NCI-H1930 (cell line): Measurements from ENCODE around the gene PSMB7.

ENCODE experiments used
- DNase-seq, 2 experiments: peaks; one replicate each; lab custom pipeline; 2025; lab: John Stamatoyannopoulos, UW

PSMB7 gene

GRCh38 chr9:124326378-124326777, 88.9 kb downstream of the PSMB7 start:
- no peak for DNase-seq

GRCh38 chr9:124325816-124326215, 89.4 kb downstream of the PSMB7 start:
- no peak for DNase-seq

GRCh38 chr9:124323904-124324303, 91.3 kb downstream of the PSMB7 start:
- DNase-seq, result no peak

GRCh38 chr9:124322618-124323432, 92.4 kb downstream of the PSMB7 start:
- no peak for DNase-seq

- no peak for DNase-seq
These were observed 93.3 kb downstream of the PSMB7 start for GRCh38 chr9:124321935-124322334.

GRCh38 chr9:124321416-124321815, 93.8 kb downstream of the PSMB7 start:
- DNase-seq, result no peak

GRCh38 chr9:124320062-124320973, 94.9 kb downstream of the PSMB7 start:
- DNase-seq, result peak; percentile 33 to 61

GRCh38 chr9:124315882-124316281, 99.4 kb downstream of the PSMB7 start:
- DNase-seq, result no peak

- no peak for DNase-seq
These were observed 101.3 kb downstream of the PSMB7 start for GRCh38 chr9:124313940-124314339.

GRCh38 chr9:124312290-124313265, 102.7 kb downstream of the PSMB7 start:
- DNase-seq, result no peak

GRCh38 chr9:124311283-124311682, 104.0 kb downstream of the PSMB7 start:
- no peak for DNase-seq

- no peak for DNase-seq
These were observed 105.6 kb downstream of the PSMB7 start for GRCh38 chr9:124309667-124310084.

GRCh38 chr9:124308606-124309491, 106.4 kb downstream of the PSMB7 start:
- no peak for DNase-seq

- no peak for DNase-seq
These were observed 107.7 kb downstream of the PSMB7 start for GRCh38 chr9:124307379-124308030.

GRCh38 chr9:124306098-124306735, 109.0 kb downstream of the PSMB7 start:
- DNase-seq, result no peak

- no peak for DNase-seq
These were observed 111.0 kb downstream of the PSMB7 start for GRCh38 chr9:124304285-124304684.

GRCh38 chr9:124303762-124304161, 111.5 kb downstream of the PSMB7 start:
- no peak for DNase-seq
